HEK293 (cell line): ENCODE measurements around the gene C17orf67.

ENCODE experiments used
- CTCF ChIP-seq: fragments of 450-650 bp; formaldehyde crosslinking; IDR thresholded peaks from 2 replicates; pipeline ENCODE4 v1.5.1; 2016; ENCODE audit warnings: missing biosample characterization, missing genetic modification characterization
- ZBTB21 ChIP-seq: fragments of 450-650 bp; formaldehyde crosslinking; IDR thresholded peaks from 2 replicates; pipeline ENCODE4 v1.5.1; 2017; ENCODE audit warnings: missing biosample characterization, missing genetic modification characterization
- ZFHX2 ChIP-seq: fragments of 450-650 bp; formaldehyde crosslinking; conservative IDR thresholded peaks from 2 replicates; pipeline ENCODE4 v1.5.1; 2016; ENCODE audit warnings: missing biosample characterization, missing genetic modification characterization
- ZNF138 ChIP-seq: fragments of 450-650 bp; formaldehyde crosslinking; IDR thresholded peaks from 2 replicates; pipeline ENCODE4 v1.5.1; 2016; ENCODE audit warnings: missing biosample characterization, missing genetic modification characterization, borderline replicate concordance
- ZNF529 ChIP-seq: fragments of 450-650 bp; formaldehyde crosslinking; IDR thresholded peaks from 2 replicates; pipeline ENCODE4 v1.5.1; 2017; ENCODE audit warnings: missing genetic modification characterization, missing biosample characterization; ENCODE audit not compliant: insufficient replicate concordance
- ZNF747 ChIP-seq: fragments of 450-650 bp; formaldehyde crosslinking; IDR thresholded peaks from 2 replicates; pipeline ENCODE4 v1.5.1; 2016; ENCODE audit warnings: missing biosample characterization, missing genetic modification characterization

DNA sequence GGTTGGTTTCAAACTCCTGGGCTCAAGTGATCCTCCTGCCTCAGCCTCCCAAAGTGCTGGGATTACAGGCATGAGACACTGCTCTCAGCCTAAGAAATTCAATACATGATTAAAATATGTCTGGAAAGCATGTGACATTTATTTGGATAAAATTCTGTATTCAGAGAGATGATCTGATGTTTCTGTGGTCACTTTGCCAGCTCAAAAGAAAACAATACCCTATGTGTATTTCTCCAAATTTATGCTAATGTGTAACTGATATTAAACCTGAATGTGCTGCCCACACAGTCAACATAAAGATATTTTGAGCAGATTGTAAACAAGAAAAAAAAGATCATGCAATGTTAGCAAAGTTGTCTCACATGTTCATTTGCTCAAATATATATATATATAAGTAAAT, 16.7 kb downstream of the C17orf67 start:
- no peak for TF ChIP-seq CTCF
- no peak for TF ChIP-seq ZFHX2
- no peak for TF ChIP-seq ZBTB21
- TF ChIP-seq ZNF747 (tag by site-specific recombination) = no peak
- TF ChIP-seq ZNF529 (tag by site-specific recombination) = no peak
- no peak for TF ChIP-seq ZNF138
